CD4-positive, alpha-beta memory T cell (primary cell): ENCODE measurements around the gene SLX4IP. TPM values are rescaled to one million over a fixed set of nuclear protein-coding genes. Genes with fewer than 3 reads are reported as not detected.

Source experiments
- CTCF ChIA-PET: fragments of 350-600 bp; sonication (Branson Sonifier 250); formaldehyde crosslinking; loops from one replicate; lab custom pipeline; 2021; ENCODE audit warnings: inconsistent platforms; ENCODE audit not compliant: partially characterized antibody; lab: Charles Lee
- POLR2A ChIA-PET: fragments of 350-600 bp; sonication (Branson Sonifier 250); formaldehyde crosslinking; loops from one replicate; lab custom pipeline; 2021; ENCODE audit not compliant: partially characterized antibody; lab: Charles Lee
- DNase-seq, 5 donors: peaks; one replicate each; pipeline versions ENCODE4 v3.0.0 to v3.0.0-alpha.2; 2020 to 2022; ENCODE audit warnings: mixed read lengths in 1 of 5
- H3K27ac ChIP-seq: one replicate; pipeline ENCODE4 v1.7.0; 2013; ENCODE audit warnings: low read depth, low read length
- H3K27me3 ChIP-seq: 2 replicates; pipeline ENCODE4 v1.7.0; 2013; ENCODE audit warnings: mild to moderate bottlenecking, low read length, moderate library complexity; ENCODE audit not compliant: insufficient read depth
- H3K36me3 ChIP-seq: 2 replicates; pipeline ENCODE4 v1.7.0; 2013; ENCODE audit warnings: mild to moderate bottlenecking, low read length, moderate library complexity; ENCODE audit not compliant: insufficient read depth
- H3K4me1 ChIP-seq: 2 replicates; pipeline ENCODE4 v1.7.0; 2013; ENCODE audit warnings: mild to moderate bottlenecking, low read length, moderate library complexity; ENCODE audit not compliant: insufficient read depth
- H3K4me3 ChIP-seq, 2 donors: one replicate each; pipeline ENCODE4 v1.7.0; 2013; ENCODE audit warnings: low read length in 2 of 2, mild to moderate bottlenecking in 1 of 2
- H3K9me3 ChIP-seq, 2 donors: one replicate each; pipeline ENCODE4 v1.7.0; 2013; ENCODE audit warnings: low read length in 2 of 2, control low read depth in 1 of 2; ENCODE audit not compliant: control insufficient read depth in 1 of 2
- H3K27ac Mint-ChIP-seq, 7 donors: one replicate each; pipeline ENCODE4 v1.8.0; 2020 to 2021; ENCODE audit warnings: mixed read lengths in 7 of 7, mild to moderate bottlenecking in 6 of 7, inconsistent platforms in 3 of 7, moderate library complexity in 3 of 7
- H3K27me3 Mint-ChIP-seq, 2 donors: one replicate each; pipeline ENCODE4 v1.8.0; 2020 to 2021; ENCODE audit warnings: mixed read lengths in 2 of 2
- H3K36me3 Mint-ChIP-seq, 2 donors: one replicate each; pipeline ENCODE4 v1.8.0; 2020 to 2021; ENCODE audit warnings: mixed read lengths in 2 of 2, inconsistent platforms in 1 of 2, mild to moderate bottlenecking in 1 of 2
- H3K4me1 Mint-ChIP-seq, 4 donors: one replicate each; pipeline ENCODE4 v1.8.0; 2020 to 2021; ENCODE audit warnings: mixed read lengths in 4 of 4, mild to moderate bottlenecking in 1 of 4
- H3K4me3 Mint-ChIP-seq, 8 donors: one replicate each; pipeline ENCODE4 v1.8.0; 2020 to 2021; ENCODE audit warnings: mixed read lengths in 8 of 8, mild to moderate bottlenecking in 7 of 8, moderate library complexity in 6 of 8, inconsistent platforms in 3 of 8
- H3K9me3 Mint-ChIP-seq, 8 donors: one replicate each; pipeline ENCODE4 v1.8.0; 2020 to 2021; ENCODE audit warnings: mixed read lengths in 8 of 8, mild to moderate bottlenecking in 5 of 8, inconsistent platforms in 3 of 8, moderate library complexity in 1 of 8
- intact Hi-C: fragments of 100-400 bp; cut with micrococcal nuclease; formaldehyde crosslinking; loops from one replicate; pipeline ENCODE4 v1.15.1; 2023
- polyA plus RNA-seq, 2 donors: library from polyadenylated mRNA; unstranded; fragments of 300-500 nt; fragmentation: Illumina TruSeq; gene quantifications; one replicate each; pipeline ENCODE4 v1.2.3, GENCODE V29; 2021
- total RNA-seq, 2 experiments: library from RNA; stranded (reverse); gene quantifications; one replicate each; pipeline ENCODE4 v1.2.3, GENCODE V29; 2021

Gene SLX4IP
- total and polyA plus RNA-seq, 4 experiments from 2014 or later = 1.5 to 6.6 (median 4.0) TPM

- H3K36me3 Mint-ChIP-seq = peaks cover 7 to 18% of the 10 kb centered on the region in 2 donors
- no peak overlapping the region for H3K4me3 Mint-ChIP-seq
- no peak overlapping the region for H3K27ac Mint-ChIP-seq
- ChIA-PET POLR2A (no interaction called here), CTCF (interaction anchor here (1.0 to 1.4 kb wide), 2 partner anchors 9 to 66 kb away, joined by 3 to 4 read pairs; no protein-coding TSS in a partner anchor)
- Histone ChIP-seq H3K4me1 (no peaks in the 10 kb centered on the region), H3K27ac (no peak overlapping the region), H3K27me3 (no peaks in the 10 kb centered on the region), H3K9me3 (no peaks in the 10 kb centered on the region), H3K4me3 (no peak overlapping the region), H3K36me3 (no peaks in the 10 kb centered on the region)
- DNase-seq = no peak
- H3K27me3 Mint-ChIP-seq = no peaks in the 10 kb centered on the region
- peaks cover 5 to 10% (median 8%) of the 10 kb centered on the region in 4 donors for H3K4me1 Mint-ChIP-seq
- intact Hi-C loops = loop anchor here (1.0 kb wide), 1 partner anchor 67 kb away; no protein-coding TSS in a partner anchor
- H3K9me3 Mint-ChIP-seq = peaks cover 0 to 3% (median 0%) of the 10 kb centered on the region in 8 donors
Observed at GRCh38 chr20:10469056-10469455, 34.0 kb downstream of the SLX4IP start.

GRCh38 chr20:10469599-10469998 is 34.5 kb downstream of the SLX4IP start:
- Mint-ChIP-seq H3K4me1 (peaks cover 5 to 15% (median 8%) of the 10 kb centered on the region in 4 donors), H3K9me3 (peaks cover 0 to 3% (median 0%) of the 10 kb centered on the region in 8 donors), H3K36me3 (peaks cover 7 to 18% of the 10 kb centered on the region in 2 donors), H3K27ac (no peak overlapping the region), H3K27me3 (no peaks in the 10 kb centered on the region), H3K4me3 (no peak overlapping the region)
- CTCF ChIA-PET = interaction anchor here (0.6 to 1.4 kb wide), 2 partner anchors 11 to 67 kb away, joined by 3 read pairs; no protein-coding TSS in a partner anchor
- no peaks in the 10 kb centered on the region for H3K27me3 ChIP-seq
- intact Hi-C loops = loop anchor here (1.0 kb wide), 1 partner anchor 67 kb away; no protein-coding TSS in a partner anchor
- no peaks in the 10 kb centered on the region for H3K4me1 ChIP-seq
- H3K36me3 ChIP-seq = no peaks in the 10 kb centered on the region
- H3K9me3 ChIP-seq = no peaks in the 10 kb centered on the region
- DNase-seq = peak in 2 of 5 donors; percentile 12 to 14
- POLR2A ChIA-PET = no interaction called here
- H3K27ac ChIP-seq = no peak overlapping the region
- no peak overlapping the region for H3K4me3 ChIP-seq

GRCh38 chr20:10470276-10470675 is 35.2 kb downstream of the SLX4IP start:
- no peak overlapping the region for H3K4me3 ChIP-seq
- H3K27me3 ChIP-seq = no peaks in the 10 kb centered on the region
- ChIA-PET CTCF (interaction anchor here (0.6 to 1.4 kb wide), 2 partner anchors 10 to 67 kb away, joined by 3 read pairs; no protein-coding TSS in a partner anchor), POLR2A (no interaction called here)
- Mint-ChIP-seq H3K9me3 (peaks cover 0 to 3% (median 0%) of the 10 kb centered on the region in 8 donors), H3K36me3 (peaks cover 6 to 18% of the 10 kb centered on the region in 2 donors), H3K27me3 (no peaks in the 10 kb centered on the region), H3K27ac (peak overlapping the region in 1 of 7 donors; percentile 15), H3K4me3 (no peak overlapping the region), H3K4me1 (peaks cover 10 to 17% (median 13%) of the 10 kb centered on the region in 4 donors)
- no peaks in the 10 kb centered on the region for H3K36me3 ChIP-seq
- peaks cover 5% of the 10 kb centered on the region for H3K4me1 ChIP-seq
- H3K9me3 ChIP-seq = no peaks in the 10 kb centered on the region
- no peak overlapping the region for H3K27ac ChIP-seq
- no peak for DNase-seq
- intact Hi-C loops = no loop called here

DNA sequence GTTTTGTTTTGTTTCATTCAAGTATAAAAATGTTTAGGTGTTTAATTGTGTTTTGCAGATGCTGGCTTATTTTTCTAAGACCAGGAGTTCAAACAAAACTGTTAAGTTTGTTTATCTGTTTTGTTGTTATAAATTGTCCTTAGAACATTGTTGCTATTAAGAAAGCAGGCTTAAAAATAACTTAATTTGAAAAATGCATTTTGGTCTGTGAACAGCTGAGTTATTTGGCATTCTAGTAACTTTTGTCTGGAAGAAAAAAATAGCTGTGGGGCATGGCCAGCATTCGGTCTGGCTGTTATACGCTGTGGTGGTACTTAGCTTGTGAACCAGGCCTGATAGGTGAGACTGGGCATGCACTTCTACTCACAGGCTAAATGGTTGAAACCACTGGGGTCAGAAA is 37.8 kb downstream of the SLX4IP start:
- Histone ChIP-seq H3K36me3 (no peaks in the 10 kb centered on the region), H3K27me3 (no peaks in the 10 kb centered on the region), H3K4me3 (no peak overlapping the region), H3K4me1 (peaks cover 18% of the 10 kb centered on the region), H3K9me3 (no peaks in the 10 kb centered on the region), H3K27ac (no peak overlapping the region)
- POLR2A ChIA-PET = no interaction called here
- Mint-ChIP-seq H3K9me3 (peaks cover 0 to 3% (median 0%) of the 10 kb centered on the region in 8 donors), H3K4me3 (no peak overlapping the region), H3K36me3 (peaks cover 3 to 18% of the 10 kb centered on the region in 2 donors), H3K27ac (peak overlapping the region in 2 of 7 donors; percentile 53 to 66), H3K4me1 (peaks cover 18 to 24% (median 20%) of the 10 kb centered on the region in 4 donors), H3K27me3 (no peaks in the 10 kb centered on the region)
- no peak for DNase-seq
- CTCF ChIA-PET = interaction anchor here (1.2 kb wide), 1 partner anchor 64 kb away, joined by 4 read pairs; no protein-coding TSS in a partner anchor
- intact Hi-C loops = no loop called here

GRCh38 chr20:10474606-10475184 is 39.6 kb downstream of the SLX4IP start:
- DNase-seq = no peak
- no peaks in the 10 kb centered on the region for H3K27me3 Mint-ChIP-seq
- H3K36me3 ChIP-seq = no peaks in the 10 kb centered on the region
- H3K4me3 Mint-ChIP-seq = no peak overlapping the region
- ChIA-PET CTCF (no interaction called here), POLR2A (no interaction called here)
- peaks cover 12 to 18% (median 15%) of the 10 kb centered on the region in 4 donors for H3K4me1 Mint-ChIP-seq
- H3K4me1 ChIP-seq = peaks cover 18% of the 10 kb centered on the region
- peaks cover under 1 to 13% of the 10 kb centered on the region in 2 donors for H3K36me3 Mint-ChIP-seq
- H3K27me3 ChIP-seq = no peaks in the 10 kb centered on the region
- peaks cover 0 to 3% (median 0%) of the 10 kb centered on the region in 8 donors for H3K9me3 Mint-ChIP-seq
- intact Hi-C loops = no loop called here
- no peak overlapping the region for H3K4me3 ChIP-seq
- no peaks in the 10 kb centered on the region for H3K9me3 ChIP-seq
- peak overlapping the region in 3 of 7 donors; percentile 25 to 55 (median 37) for H3K27ac Mint-ChIP-seq
- no peak overlapping the region for H3K27ac ChIP-seq

- Mint-ChIP-seq H3K4me3 (no peak overlapping the region), H3K27me3 (no peaks in the 10 kb centered on the region), H3K36me3 (peaks cover 0 to 11% of the 10 kb centered on the region in 2 donors), H3K9me3 (peaks cover 0 to 3% (median 0%) of the 10 kb centered on the region in 8 donors), H3K4me1 (peaks cover 12 to 18% (median 14%) of the 10 kb centered on the region in 4 donors), H3K27ac (peak overlapping the region in 2 of 7 donors; percentile 19 to 55)
- ChIA-PET POLR2A (no interaction called here), CTCF (no interaction called here)
- DNase-seq = no peak
- Histone ChIP-seq H3K27ac (no peak overlapping the region), H3K36me3 (no peaks in the 10 kb centered on the region), H3K4me1 (peaks cover 18% of the 10 kb centered on the region), H3K27me3 (no peaks in the 10 kb centered on the region), H3K4me3 (no peak overlapping the region), H3K9me3 (no peaks in the 10 kb centered on the region)
- intact Hi-C loops = no loop called here
Observed at GRCh38 chr20:10475225-10475624, 40.1 kb downstream of the SLX4IP start.

- Mint-ChIP-seq H3K4me1 (peaks cover 12 to 18% (median 13%) of the 10 kb centered on the region in 4 donors), H3K27ac (no peak overlapping the region), H3K4me3 (no peak overlapping the region), H3K27me3 (no peaks in the 10 kb centered on the region), H3K9me3 (peaks cover 0 to 3% (median 0%) of the 10 kb centered on the region in 8 donors), H3K36me3 (peaks cover 0 to 6% of the 10 kb centered on the region in 2 donors)
- Histone ChIP-seq H3K27ac (no peak overlapping the region), H3K4me3 (no peak overlapping the region), H3K9me3 (no peaks in the 10 kb centered on the region), H3K27me3 (no peaks in the 10 kb centered on the region), H3K4me1 (peaks cover 18% of the 10 kb centered on the region), H3K36me3 (no peaks in the 10 kb centered on the region)
- ChIA-PET POLR2A (no interaction called here), CTCF (interaction anchor here (0.6 to 1.1 kb wide), 2 partner anchors 60 to 161 kb away, joined by 3 read pairs; no protein-coding TSS in a partner anchor)
- DNase-seq = no peak
- intact Hi-C loops = no loop called here
Observed at GRCh38 chr20:10476319-10476724, 41.2 kb downstream of the SLX4IP start.
